GM12878 (cell line): ENCODE measurements around the gene HLA-A. TPM values are rescaled to one million over a fixed set of nuclear protein-coding genes. Genes with fewer than 3 reads are reported as not detected.
A peak's percentile ranks its signal among the peaks of the same experiment; 100 is the strongest.

Experiments
- ATAC-seq: fragments of 200-7000 bp; cut with Tn5 transposase; 3 replicates; pipeline ENCODE4 v1.9.1; 2020; ENCODE audit warnings: mild to moderate bottlenecking, moderate library complexity
- BruUV-seq: library from RNA; stranded (reverse); fragments of 400-500 nt; replicated peaks from 2 replicates; lab custom pipeline; 2021; lab: Mats Ljungman, UMichigan
- CTCF ChIA-PET: fragments of 300-600 bp; sonication (Branson Sonifier 250); formaldehyde crosslinking; extraction: SDS; loops from one replicate; lab custom pipeline; 2021; ENCODE audit warnings: inconsistent platforms; lab: Yijun Ruan, JAX
- POLR2A ChIA-PET: fragments of 350-600 bp; formaldehyde crosslinking; extraction: SDS; loops from one replicate; lab custom pipeline; 2021; ENCODE audit warnings: inconsistent platforms; lab: Charles Lee
- RAD21 ChIA-PET: fragments of 300-600 bp; sonication (Branson Sonifier 250); formaldehyde crosslinking; loops from one replicate; lab custom pipeline; 2023; ENCODE audit warnings: antibody characterized with exemption; ENCODE audit not compliant: unreplicated experiment; lab: Charles Lee
- SMC1A ChIA-PET: fragments of 300-600 bp; sonication (Branson Sonifier 250); formaldehyde crosslinking; loops from one replicate; lab custom pipeline; 2023; ENCODE audit not compliant: unreplicated experiment, uncharacterized antibody; lab: Charles Lee
- DNase-seq: peaks from one replicate; pipeline ENCODE4 v3.0.0-alpha.2; 2011; ENCODE audit warnings: low read depth, low spot score
- FAIRE-seq: peaks from 3 replicates; lab custom pipeline; 2011; peaks lifted over from hg19 to GRCh38; lab: Jason Lieb, UNC
- H2AFZ ChIP-seq: 2 replicates; pipeline ENCODE4 v1.6.0; 2011; ENCODE audit warnings: low read depth, low read length, control low read depth; ENCODE audit not compliant: control insufficient read depth
- H3K27ac ChIP-seq: 2 replicates; pipeline ENCODE4 v1.5.1; 2011; ENCODE audit warnings: control low read depth; ENCODE audit not compliant: control insufficient read depth, insufficient read depth
- H3K27me3 ChIP-seq, 2 experiments: replicated peaks in 1 of 2; 2 replicates each; pipeline versions ENCODE4 v1.6.0 to v1.6.1; 2011; ENCODE audit warnings: low read length in 1 of 2; ENCODE audit not compliant: control insufficient read depth in 2 of 2, insufficient read depth in 2 of 2
- H3K36me3 ChIP-seq, 2 experiments: 2 replicates each; pipeline ENCODE4 v1.5.1; 2011; ENCODE audit warnings: low read length in 1 of 2; ENCODE audit not compliant: control insufficient read depth in 2 of 2, insufficient read depth in 2 of 2
- H3K4me1 ChIP-seq: 2 replicates; pipeline ENCODE4 v1.6.1; 2011; ENCODE audit warnings: mild to moderate bottlenecking, low read length, moderate library complexity, mixed read lengths; ENCODE audit not compliant: control insufficient read depth, insufficient read depth
- H3K4me2 ChIP-seq: 2 replicates; pipeline ENCODE4 v1.6.0; 2011; ENCODE audit warnings: control low read depth; ENCODE audit not compliant: control insufficient read depth, insufficient read depth
- H3K4me3 ChIP-seq: fragments of 200-600 bp; sonication (generic); 2 replicates; pipeline ENCODE4 v1.5.1; 2016
- H3K79me2 ChIP-seq: 2 replicates; pipeline ENCODE4 v1.6.0; 2011; ENCODE audit warnings: low read length; ENCODE audit not compliant: control insufficient read depth, insufficient read depth
- H3K9ac ChIP-seq: 2 replicates; pipeline ENCODE4 v1.8.0; 2011; ENCODE audit warnings: low read length, control low read depth, mixed read lengths; ENCODE audit not compliant: control insufficient read depth, insufficient read depth
- H3K9me3 ChIP-seq: replicated peaks from 3 replicates; pipeline ENCODE4 v1.5.1; 2011; ENCODE audit warnings: mild to moderate bottlenecking, low read length; ENCODE audit not compliant: control insufficient read depth, insufficient read depth
- H4K20me1 ChIP-seq: 2 replicates; pipeline ENCODE4 v1.6.0; 2011; ENCODE audit not compliant: control insufficient read depth, insufficient read depth
- BCL3 ChIP-seq: IDR thresholded peaks from 2 replicates; pipeline ENCODE4 v1.6.1; 2011; ENCODE audit warnings: borderline replicate concordance, low read depth, mild to moderate bottlenecking, moderate library complexity, low read length; ENCODE audit not compliant: insufficient read depth, poor library complexity, severe bottlenecking
- CHD4 ChIP-seq: fragments of 200-600 bp; sonication (generic); IDR thresholded peaks from 2 replicates; pipeline ENCODE4 v1.6.1; 2016; ENCODE audit warnings: mild to moderate bottlenecking
- ELK1 ChIP-seq: IDR thresholded peaks from 2 replicates; pipeline ENCODE4 v1.6.1; 2012; ENCODE audit warnings: low read depth, low read length, improper control_type of control experiment
- ETV6 ChIP-seq, 2 experiments: fragments of 450-650 bp in 1 of 2; IDR thresholded peaks in 1 of 2; conservative IDR thresholded peaks in 1 of 2; 2 replicates each; pipeline ENCODE4 v1.6.1; 2014; ENCODE audit warnings: antibody characterized with exemption in 1 of 2, borderline replicate concordance in 1 of 2, low read depth in 1 of 2, mild to moderate bottlenecking in 1 of 2, moderate library complexity in 1 of 2
- IRF5 ChIP-seq: fragments of 450-650 bp; IDR thresholded peaks from 2 replicates; pipeline ENCODE4 v1.6.1; 2017; ENCODE audit warnings: borderline replicate concordance
- KAT2A ChIP-seq: conservative IDR thresholded peaks from 2 replicates; pipeline ENCODE4 v1.6.1; 2011; ENCODE audit warnings: low read depth, low read length; ENCODE audit not compliant: control insufficient read depth
- NRF1 ChIP-seq: conservative IDR thresholded peaks from 2 replicates; pipeline ENCODE4 v1.6.1; 2011; ENCODE audit warnings: mild to moderate bottlenecking, low read depth, low read length, improper control_type of control experiment
- RCOR1 ChIP-seq: conservative IDR thresholded peaks from 2 replicates; pipeline ENCODE4 v1.6.1; 2012; ENCODE audit warnings: low read depth, low read length, improper control_type of control experiment
- SIX5 ChIP-seq: IDR thresholded peaks from 2 replicates; pipeline ENCODE4 v1.6.1; 2011; ENCODE audit warnings: mild to moderate bottlenecking, low read depth, low read length, moderate library complexity; ENCODE audit not compliant: severe bottlenecking
- SUZ12 ChIP-seq: fragments of 200-600 bp; sonication (generic); IDR thresholded peaks from one replicate; pipeline ENCODE4 v1.6.1; 2018; ENCODE audit warnings: antibody characterized with exemption, mild to moderate bottlenecking; ENCODE audit not compliant: unreplicated experiment
- USF1 ChIP-seq: IDR thresholded peaks from 2 replicates; pipeline ENCODE4 v1.6.1; 2011; ENCODE audit warnings: borderline replicate concordance, low read depth, mild to moderate bottlenecking, moderate library complexity, mixed read lengths, low read length; ENCODE audit not compliant: insufficient read depth; ENCODE audit errors: extremely low read length
- ZBTB11 ChIP-seq: fragments of 450-650 bp; formaldehyde crosslinking; IDR thresholded peaks from 2 replicates; pipeline ENCODE4 v1.5.0; 2022; ENCODE audit warnings: mild to moderate bottlenecking, missing genetic modification characterization
- ZNF274 ChIP-seq: IDR thresholded peaks from one replicate; pipeline ENCODE4 v1.8.0; 2011; ENCODE audit not compliant: insufficient read length, insufficient read depth
- WGBS: methylation state at CpG from one replicate; pipeline ENCODE4 v1.1.6; 2016; ENCODE audit warnings: low lambda C conversion rate; ENCODE audit not compliant: insufficient replicate concordance, insufficient coverage; ENCODE audit errors: missing lambda C conversion rate; 5-methylcytosine and 5-hydroxymethylcytosine counted together
- in situ Hi-C: fragments of 300-500 bp; cut with MboI; formaldehyde crosslinking; loops from 9 replicates; pipeline ENCODE4 v1.14.3; 2018; ENCODE audit warnings: mixed read lengths
- intact Hi-C: fragments of 100-400 bp; cut with micrococcal nuclease; formaldehyde crosslinking; loops from one replicate; pipeline ENCODE4 v1.14.2; 2022; ENCODE audit not compliant: unreplicated experiment
- polyA plus RNA-seq, 11 experiments: library from polyadenylated mRNA; depleted of rRNA in 4 of 11; unstranded in 6 of 11; stranded (reverse) in 5 of 11; fragments of >200 nt; fragmentation: Nextera tagmentation in 4 of 11; fragmentation: Illumina TruSeq in 1 of 11; extraction: Ambion mirVana in 4 of 11; extraction: Trizol in 1 of 11; gene quantifications; 1 replicate in 1 of 11; 2 replicates in 10 of 11; pipeline versions ENCODE4 v1.2.1 to v1.2.3, GENCODE V29; 2011 to 2016; ENCODE audit warnings: inconsistent platforms in 2 of 11, missing spikeins in 2 of 11, low read depth in 1 of 11
- total RNA-seq, 4 experiments: library from RNA; depleted of rRNA in 3 of 4; stranded (reverse); fragments of >200 nt in 3 of 4; fragmentation: Illumina TruSeq in 1 of 4; extraction: Trizol in 1 of 4; gene quantifications; 2 replicates each; pipeline versions ENCODE4 v1.2.1 to v1.2.3, GENCODE V29; 2013 to 2021

The HLA-A gene
- total and polyA plus RNA-seq, 10 of the 15 experiments (the other 5 are each of a cell fraction or from before 2014, with no cell fraction given): 129 to 1,155 (median 749) TPM

GRCh38 chr6:29908710-29909109 lies 33.6 kb upstream of the HLA-A start (continued):
- TF ChIP-seq ZBTB11 (no peak), SIX5 (no peak), RCOR1 (no peak)

GRCh38 chr6:29909985-29910384 lies 32.3 kb upstream of the HLA-A start:
- SMC1A ChIA-PET: interaction anchor here (1.7 kb wide), 1 partner anchor 11 kb away, joined by 4 read pairs; no protein-coding TSS in a partner anchor
- 0% methylated on average over 1 of the region's 1 CpG for WGBS
- in situ Hi-C loops (no loop called here), intact Hi-C loops (no loop called here)
- Histone ChIP-seq H3K36me3 (no peaks in the 10 kb centered on the region), H3K9ac (no peak overlapping the region), H2AFZ (no peak overlapping the region; the same call in 1 of the 2 replicates), H3K79me2 (no peaks in the 10 kb centered on the region), H3K4me3 (no peak overlapping the region), H3K4me2 (no peak overlapping the region), H3K9me3 (no peaks in the 10 kb centered on the region), H4K20me1 (no peaks in the 10 kb centered on the region), H3K27ac (no peak overlapping the region), H3K4me1 (no peaks in the 10 kb centered on the region; the same call in 1 of the 2 replicates), H3K27me3 (no peaks in the 10 kb centered on the region)
- FAIRE-seq (no peak), DNase-seq (no peak), ATAC-seq (peak; percentile 62)
- CTCF ChIA-PET: interaction anchor here (1.4 kb wide), 1 partner anchor 11 kb away, joined by 3 read pairs; no protein-coding TSS in a partner anchor
- POLR2A ChIA-PET: interaction anchor here (0.6 kb wide), 1 partner anchor 32 kb away, joined by 3 read pairs; no protein-coding TSS in a partner anchor
- RAD21 ChIA-PET: no interaction called here
- BruUV-seq: no TSS peak
- TF ChIP-seq BCL3: no peak
- TF ChIP-seq ZNF274: no peak
- no peak for TF ChIP-seq ELK1
- no peak for TF ChIP-seq USF1
- no peak for TF ChIP-seq KAT2A
- no peak for TF ChIP-seq ETV6 (conservative IDR thresholded peaks at IDR 0.05 in 1 of 2, IDR thresholded peaks at IDR 0.05 in 1 of 2; ENCODE audit: borderline replicate concordance in 1 of 2, low read depth in 1 of 2)
- TF ChIP-seq IRF5: no peak
- TF ChIP-seq SUZ12: no peak
- no peak for TF ChIP-seq NRF1
- TF ChIP-seq CHD4: no peak
